Hypothalamus (tissue), 51 donors: ENCODE measurements around the gene PKNOX2.

Experiments used
- DNase-seq, 51 donors: peaks; one replicate each; lab custom pipeline; 2025; lab: John Stamatoyannopoulos, UW

The PKNOX2 gene

DNA sequence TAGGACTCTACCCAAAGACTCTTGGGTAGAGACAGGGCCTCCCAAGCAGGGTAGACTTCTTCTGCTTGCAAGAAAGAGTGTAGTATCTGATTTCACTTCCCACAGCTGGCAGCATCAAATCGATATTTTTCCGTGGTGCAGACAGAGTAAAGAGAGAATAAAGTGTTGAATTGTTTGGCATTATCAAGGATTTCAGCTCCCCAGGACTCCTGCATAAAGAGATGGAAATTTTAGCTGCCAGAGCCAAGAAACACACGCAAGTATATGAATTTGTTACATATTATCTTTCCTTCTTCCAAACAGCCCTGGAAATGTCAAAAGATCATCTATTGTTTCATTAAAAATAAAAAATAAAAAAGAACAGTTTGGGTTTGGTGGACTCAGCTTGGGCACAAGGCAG is 136.8 kb downstream of the PKNOX2 start:
- DNase-seq: no peak

GRCh38 chr11:125303186-125303585 is 138.6 kb downstream of the PKNOX2 start:
- no peak for DNase-seq

DNA sequence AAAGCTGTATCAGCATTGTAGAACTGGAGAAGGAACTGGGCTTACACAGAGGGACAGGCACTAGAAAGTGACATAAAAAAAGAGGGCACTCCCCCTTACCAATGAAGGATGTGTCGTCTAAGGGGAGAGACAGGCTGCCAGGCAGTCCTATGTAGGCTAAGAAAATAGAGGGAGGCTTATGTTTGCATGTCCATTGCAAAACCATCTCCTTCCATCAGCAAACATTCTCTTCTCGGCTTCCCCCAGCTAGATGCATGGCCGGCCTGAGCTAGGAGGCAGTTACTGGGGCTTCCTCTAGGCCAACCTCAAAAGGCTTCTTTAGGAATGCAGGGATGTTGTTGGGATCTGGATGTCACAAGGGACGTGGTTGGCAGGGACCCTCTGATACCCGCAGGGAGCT is 139.1 kb downstream of the PKNOX2 start:
- DNase-seq: no peak

GRCh38 chr11:125304136-125304535 is 139.6 kb downstream of the PKNOX2 start:
- DNase-seq: no peak

- no peak for DNase-seq
Measured at GRCh38 chr11:125304876-125305275, 140.3 kb downstream of the PKNOX2 start.

DNA sequence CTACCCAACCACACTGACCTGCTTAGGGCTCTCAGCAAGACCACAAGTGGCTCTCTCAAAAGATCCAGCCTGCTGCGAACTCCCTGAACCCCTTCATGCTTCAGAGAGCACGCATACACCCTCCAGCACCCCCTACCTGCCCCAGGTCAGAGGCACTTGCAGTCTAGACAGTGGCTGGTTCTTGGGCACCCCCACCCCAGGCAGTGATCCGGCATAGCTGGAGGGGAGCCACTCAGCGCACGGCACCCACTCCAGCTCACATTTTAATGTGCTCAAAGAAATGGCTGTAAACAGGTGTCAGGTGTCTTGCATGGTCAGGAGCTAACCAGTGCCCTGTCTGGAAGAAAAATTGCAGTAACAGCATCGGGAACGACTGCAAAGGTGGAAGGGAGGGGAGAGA is 140.8 kb downstream of the PKNOX2 start:
- DNase-seq: no peak

DNA sequence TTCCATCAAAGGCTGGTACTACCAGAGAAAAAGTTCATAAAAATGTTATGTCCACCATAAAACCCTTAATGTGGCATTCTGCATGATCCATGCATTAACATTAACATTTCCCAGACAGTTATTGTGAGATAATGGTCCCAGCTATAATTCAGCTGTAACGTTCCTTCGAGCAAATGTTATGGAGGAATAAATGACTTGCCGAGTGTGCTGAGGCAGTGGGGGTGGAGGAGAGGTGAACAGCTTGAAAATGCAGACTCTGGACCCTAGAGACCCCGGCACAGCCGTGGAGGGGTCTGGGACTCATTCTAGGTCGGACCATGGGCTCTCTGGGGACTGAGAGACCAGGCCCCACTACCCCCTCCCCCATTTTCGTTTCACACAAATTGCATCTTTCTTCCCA is 141.9 kb downstream of the PKNOX2 start:
- no peak for DNase-seq

DNA sequence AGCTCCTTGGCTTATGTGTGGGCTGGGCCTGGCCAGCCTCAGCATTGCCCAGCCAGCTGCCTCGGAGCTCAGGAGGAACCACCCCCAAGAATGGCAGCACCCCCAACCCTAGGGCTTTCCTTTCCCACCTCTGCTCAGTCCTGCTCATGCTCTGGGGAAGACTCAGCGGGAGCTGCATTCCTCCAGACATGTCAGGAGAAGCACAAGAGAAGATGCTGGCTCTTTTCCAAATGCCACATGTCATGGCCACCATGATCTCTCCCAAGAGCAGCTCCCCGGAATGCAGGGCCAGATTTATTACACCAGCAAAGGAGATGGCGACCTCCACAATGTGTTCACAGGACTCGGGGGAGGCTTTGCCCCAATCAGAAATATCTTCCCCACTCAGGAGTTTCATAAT is 143.7 kb downstream of the PKNOX2 start:
- DNase-seq: no peak

DNA sequence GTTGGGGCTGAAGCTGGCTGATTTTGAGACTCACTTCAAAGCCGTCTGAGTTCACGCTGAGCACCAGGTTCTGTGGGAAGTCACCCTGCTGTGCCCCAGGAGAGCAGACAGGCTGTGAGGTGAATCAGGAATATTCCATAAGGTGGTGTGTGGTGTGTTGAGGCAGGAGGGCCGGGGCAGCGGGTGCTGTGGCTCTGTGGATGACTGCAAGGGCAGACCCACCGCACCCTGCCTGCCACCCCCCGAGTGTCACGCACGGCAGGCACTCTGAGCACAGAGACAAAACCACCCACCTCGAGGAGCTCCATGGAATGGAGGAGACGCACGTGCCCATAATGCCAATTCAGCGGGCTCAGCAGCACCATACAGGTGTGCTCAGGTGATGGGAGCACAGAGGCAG is 147.8 kb downstream of the PKNOX2 start:
- no peak for DNase-seq

GRCh38 chr11:125312812-125313211 is 148.3 kb downstream of the PKNOX2 start:
- DNase-seq: no peak

DNA sequence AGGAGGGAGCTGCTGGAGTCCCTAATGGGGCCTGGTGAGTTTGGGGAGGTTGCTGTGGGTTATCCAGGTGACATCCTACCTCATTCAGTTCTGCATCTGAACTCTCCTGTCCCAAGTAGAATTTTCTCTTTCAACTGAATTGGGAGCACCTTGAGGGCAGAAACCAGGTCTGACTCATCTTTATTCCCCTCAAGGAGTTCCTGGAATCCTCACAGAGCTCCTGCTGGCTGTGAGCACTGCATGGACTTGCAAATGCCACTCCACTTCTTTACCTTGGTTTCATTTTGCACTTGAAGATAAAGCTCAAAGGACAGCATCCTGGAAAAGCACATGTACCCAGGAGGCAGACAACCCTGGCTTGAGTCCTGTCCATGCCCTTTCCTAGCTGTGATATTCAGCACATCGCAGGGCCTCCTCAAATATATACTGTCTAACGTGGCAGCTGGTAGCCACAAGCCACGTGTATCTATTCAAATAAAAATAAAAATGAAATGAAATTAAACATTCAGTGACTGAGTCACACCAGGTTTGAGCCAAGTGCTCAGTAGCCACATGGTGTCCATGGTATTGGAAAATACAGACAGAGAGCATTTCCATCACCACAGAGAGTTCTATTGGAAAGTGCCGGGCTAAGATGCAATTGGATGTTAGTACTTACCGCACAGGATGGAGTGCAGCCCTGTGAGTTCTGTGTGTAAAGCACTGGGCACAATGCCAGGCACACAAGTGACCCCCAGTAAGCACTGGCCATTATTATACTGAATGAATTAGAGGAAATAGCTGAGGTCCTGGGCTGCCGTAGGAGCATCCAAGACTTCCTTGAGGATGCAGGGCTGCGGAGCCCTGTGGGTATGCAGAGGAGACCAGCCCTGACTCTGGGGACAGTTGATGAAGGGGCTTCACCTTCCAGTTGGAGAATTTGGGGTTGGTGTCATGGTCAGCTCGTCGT is 149.0 kb downstream of the PKNOX2 start:
- no peak for DNase-seq

- DNase-seq: no peak
Measured at GRCh38 chr11:125314276-125315078, 149.9 kb downstream of the PKNOX2 start.

DNA sequence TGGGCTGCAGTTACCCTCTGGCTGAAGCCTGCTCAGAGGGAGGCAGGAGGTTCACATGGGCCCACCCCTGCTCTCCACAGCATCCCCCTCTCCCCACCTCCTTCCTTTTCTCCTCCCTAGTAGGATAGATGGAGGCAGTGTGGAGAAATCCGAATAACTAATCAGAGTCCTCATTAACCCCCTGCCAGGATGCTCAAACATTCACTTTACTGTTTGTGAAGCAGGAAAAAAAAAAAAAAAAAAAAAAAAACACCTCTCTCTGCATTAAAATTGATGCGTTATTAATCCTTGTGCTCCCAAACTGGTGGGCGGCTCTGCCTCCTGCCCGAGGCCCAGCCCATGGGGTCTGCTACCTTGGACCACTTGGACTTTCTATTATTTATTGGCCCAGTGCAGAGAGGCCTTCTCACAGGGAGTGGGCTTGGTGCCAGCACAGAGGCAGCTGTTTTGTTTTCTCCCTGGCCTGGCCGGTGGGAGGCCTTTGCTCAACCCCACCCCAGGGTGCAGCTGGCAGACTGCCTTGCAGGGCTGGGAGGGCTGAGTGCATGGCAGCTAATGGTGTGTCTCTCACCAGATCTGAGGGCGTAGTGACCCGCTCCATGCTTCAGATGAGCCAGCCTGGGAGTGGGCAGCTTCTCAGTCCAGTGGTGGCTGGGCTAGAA is 150.7 kb downstream of the PKNOX2 start:
- peak in 2 of 51 donors; percentile 8 to 10 for DNase-seq

DNA sequence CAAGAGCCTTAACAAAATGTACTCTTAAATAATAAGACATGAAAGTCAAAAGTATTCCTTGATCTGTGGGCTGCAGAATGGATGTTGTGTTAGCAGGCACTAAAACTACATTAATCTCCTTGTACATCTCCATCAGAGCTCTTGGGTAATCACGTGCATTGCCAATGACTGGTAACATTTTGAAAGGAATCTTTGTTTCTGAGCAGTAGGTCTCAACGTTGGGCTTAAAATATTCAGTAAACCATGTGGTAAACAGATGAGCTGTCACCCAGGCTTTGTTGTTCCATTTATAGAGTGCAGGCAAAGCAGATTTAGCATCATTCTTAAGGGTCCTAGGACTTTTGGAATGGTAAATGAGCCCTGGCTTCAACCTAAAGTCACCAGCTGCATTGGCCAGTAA is 152.9 kb downstream of the PKNOX2 start:
- DNase-seq: no peak

- no peak for DNase-seq
Measured at GRCh38 chr11:125319649-125320048, 155.1 kb downstream of the PKNOX2 start.

GRCh38 chr11:125320347-125321076 is 156.0 kb downstream of the PKNOX2 start:
- DNase-seq: no peak

- DNase-seq: no peak
Measured at GRCh38 chr11:125322289-125322688, 157.7 kb downstream of the PKNOX2 start.

GRCh38 chr11:125325196-125325595 is 160.6 kb downstream of the PKNOX2 start:
- DNase-seq: no peak

- DNase-seq: no peak
Measured at GRCh38 chr11:125326126-125326525, 161.6 kb downstream of the PKNOX2 start.

GRCh38 chr11:125327518-125328224 is 163.1 kb downstream of the PKNOX2 start:
- no peak for DNase-seq
